Measurements from ENCODE around the gene LDB3.

The LDB3 gene

GRCh38 chr10:86759073-86759672 lies 90.9 kb downstream of the LDB3 start:
- no peak for DNase-seq (ENCODE audit: low read depth in 2 of 2)

GRCh38 chr10:86763404-86763803 lies 95.1 kb downstream of the LDB3 start:
- DNase-seq (ENCODE audit: low read depth in 2 of 2) = no peak

GRCh38 chr10:86765548-86765947 lies 97.2 kb downstream of the LDB3 start:
- DNase-seq (ENCODE audit: low read depth in 2 of 2) = no peak

- DNase-seq (ENCODE audit: low read depth in 2 of 2) = no peak
Measured at GRCh38 chr10:86768412-86769062, 100.2 kb downstream of the LDB3 start.

GRCh38 chr10:86769991-86770390 lies 101.7 kb downstream of the LDB3 start:
- no peak for DNase-seq (ENCODE audit: low read depth in 2 of 2)

- DNase-seq (ENCODE audit: low read depth in 2 of 2) = no peak
Measured at GRCh38 chr10:86770412-86770960, 102.2 kb downstream of the LDB3 start.

GRCh38 chr10:86773498-86773897 lies 105.2 kb downstream of the LDB3 start:
- no peak for DNase-seq (ENCODE audit: low read depth in 2 of 2)

GRCh38 chr10:86775056-86775869 lies 107.0 kb downstream of the LDB3 start:
- DNase-seq (ENCODE audit: low read depth in 2 of 2) = no peak

GRCh38 chr10:86775870-86776180 lies 107.5 kb downstream of the LDB3 start:
- no peak for DNase-seq (ENCODE audit: low read depth in 2 of 2)

- DNase-seq (ENCODE audit: low read depth in 2 of 2) = no peak
Measured at GRCh38 chr10:86779220-86780017, 111.1 kb downstream of the LDB3 start.

GRCh38 chr10:86782701-86783418 lies 114.5 kb downstream of the LDB3 start:
- no peak for DNase-seq (ENCODE audit: low read depth in 2 of 2)

GRCh38 chr10:86785037-86785436 lies 116.7 kb downstream of the LDB3 start:
- DNase-seq (ENCODE audit: low read depth in 2 of 2) = no peak

Data from activated CD8-positive, alpha-beta memory T cell treated with anti-CD3 and anti-CD28 coated beads for 4 hours (primary cell).